Cerebellar cortex (tissue), 1 donor: Measurements from ENCODE around the gene ZSCAN10.

Source experiments
- DNase-seq: peaks from one replicate; pipeline ENCODE4 v3.0.0-alpha.2; 2015; ENCODE audit warnings: low spot score

The ZSCAN10 gene

GRCh38 chr16:3134338-3135125 lies 35.4 kb upstream of the ZSCAN10 start, which contains the start of gene ZNF213:
TSS of gene ZNF213 (plus strand) at chr16:3135029. CDS start at chr16:3137281, 2,252 bp downstream.
- peak; percentile 99 for DNase-seq

GRCh38 chr16:3133844-3134243 lies 34.8 kb upstream of the ZSCAN10 start:
- no peak for DNase-seq

DNA sequence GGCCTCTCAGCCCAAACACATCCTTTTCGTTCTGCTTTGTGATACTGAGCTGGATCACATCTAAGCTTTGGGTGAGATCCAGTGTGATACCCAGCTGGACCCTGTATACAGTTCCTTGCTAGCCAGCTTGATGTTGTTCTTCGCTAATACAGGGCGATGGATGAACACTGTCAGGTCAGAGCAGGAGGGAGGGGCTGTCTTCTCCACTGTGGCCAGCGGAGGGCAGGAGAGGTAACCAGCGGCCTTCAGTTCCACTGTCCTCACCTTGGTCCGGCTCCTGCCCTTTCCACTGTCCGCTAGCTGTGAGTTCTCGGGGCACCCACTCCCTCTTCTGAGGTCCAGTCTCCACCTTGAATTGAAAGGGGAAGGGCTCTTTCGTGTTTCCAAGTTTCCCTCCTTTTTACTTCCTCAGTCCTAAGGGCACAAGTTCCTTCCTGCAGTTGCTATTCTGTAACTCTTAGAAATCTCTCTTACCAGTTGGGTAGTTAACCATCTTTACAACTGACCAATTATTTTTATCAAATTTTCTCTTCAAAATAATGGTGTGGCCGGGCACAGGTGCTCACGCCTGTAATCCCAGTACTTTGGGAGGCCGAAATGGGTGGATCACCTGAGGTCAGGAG lies 32.8 kb upstream of the ZSCAN10 start:
- peak; percentile 52 for DNase-seq

GRCh38 chr16:3129137-3130131 lies 30.3 kb upstream of the ZSCAN10 start:
- DNase-seq, result peak; percentile 96

DNA sequence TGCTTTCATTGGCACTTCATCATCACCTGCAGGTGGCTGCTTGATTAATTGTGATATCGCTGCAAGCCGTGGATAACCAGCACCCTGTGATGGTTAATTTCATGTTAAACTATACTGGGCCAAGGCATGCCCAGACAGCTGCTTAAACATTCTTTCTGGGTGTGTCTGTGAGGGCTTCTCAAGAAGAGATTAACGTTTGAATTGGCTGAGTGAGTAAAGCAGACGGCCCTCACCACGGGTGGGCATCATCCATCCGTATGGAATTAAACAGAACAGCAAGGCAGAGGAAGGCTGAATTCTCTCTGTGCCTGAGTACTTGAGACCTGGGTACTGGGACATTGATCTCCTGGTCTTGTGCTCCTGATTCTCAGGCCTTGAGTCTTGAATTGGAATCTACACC lies 28.7 kb upstream of the ZSCAN10 start:
- peak; percentile 81 for DNase-seq

DNA sequence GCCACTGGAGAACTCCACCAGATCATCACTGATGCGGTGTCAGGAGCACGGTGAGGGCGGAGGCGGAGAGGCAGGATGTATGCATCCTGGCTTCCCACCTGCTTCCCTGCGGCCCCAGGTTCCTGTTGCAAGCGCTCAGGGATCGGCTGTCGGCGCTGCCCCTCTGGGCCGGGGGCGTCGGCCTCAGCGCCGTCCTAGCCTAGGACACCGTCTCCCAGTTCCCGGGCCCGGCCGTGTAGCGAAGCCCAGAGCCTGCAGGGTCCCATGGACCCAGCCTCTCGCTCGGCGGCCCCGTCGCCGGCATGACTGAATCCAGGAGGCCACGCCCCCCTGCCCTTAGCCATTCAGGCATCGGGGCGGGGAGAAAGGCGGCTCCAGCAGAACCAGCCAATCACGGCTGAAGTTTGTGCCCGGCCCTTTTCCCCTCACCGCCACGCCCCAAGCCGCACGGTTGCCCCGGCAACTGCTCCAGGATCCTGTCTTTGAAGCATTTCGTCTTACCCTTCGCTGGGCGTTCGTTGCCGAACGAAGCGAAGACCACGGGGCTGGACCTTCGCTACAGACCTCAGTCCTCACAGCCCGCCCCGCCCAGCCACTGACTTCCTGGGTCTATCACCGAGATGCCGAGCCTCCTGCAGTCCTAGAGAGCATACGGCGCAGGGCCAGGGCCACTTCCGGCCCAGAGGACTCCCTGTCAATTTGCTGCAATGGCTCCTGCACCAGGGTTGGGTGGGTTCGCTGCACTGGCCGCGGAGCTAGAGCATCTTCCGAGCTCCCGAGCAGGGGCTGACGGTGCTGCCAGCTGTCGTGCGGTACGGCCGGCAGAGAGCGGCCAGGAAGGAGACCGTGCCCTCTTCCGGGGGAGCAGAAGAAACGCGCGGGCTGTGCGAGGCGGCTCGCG lies 25.1 kb upstream of the ZSCAN10 start:
- DNase-seq, result peak; percentile 98

- DNase-seq, result no peak
Observed at GRCh38 chr16:3122926-3123570, 24.0 kb upstream of the ZSCAN10 start.

DNA sequence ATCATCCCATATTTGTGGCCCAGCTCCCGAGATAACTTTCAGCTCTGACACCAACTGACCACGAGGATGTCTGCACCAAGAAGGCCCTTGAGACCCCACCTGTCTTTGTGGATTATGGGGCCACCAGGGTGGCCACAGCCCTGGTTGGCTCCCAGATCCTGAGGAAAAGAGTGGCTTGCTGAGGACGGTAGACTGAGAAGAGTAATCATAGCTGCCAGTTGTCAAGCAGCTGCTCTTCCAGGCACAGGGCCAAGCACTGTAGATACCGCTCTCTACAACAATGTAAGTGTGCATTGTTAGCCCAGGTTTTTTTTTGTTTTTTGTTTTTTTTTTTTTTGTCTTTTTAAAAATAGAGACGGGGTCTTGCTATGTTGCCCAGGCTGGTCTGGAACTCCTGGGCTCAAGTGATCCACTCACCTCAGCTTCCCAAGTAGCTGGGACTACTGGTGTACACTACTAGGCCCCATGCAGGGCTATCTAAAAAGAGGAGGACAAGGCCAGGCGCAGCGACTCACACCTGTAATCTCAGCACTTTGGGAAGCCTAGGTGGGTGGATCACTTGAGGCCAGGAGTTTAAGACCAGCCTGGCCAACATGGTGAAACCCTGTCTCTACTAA lies 22.9 kb upstream of the ZSCAN10 start:
- DNase-seq, result no peak

DNA sequence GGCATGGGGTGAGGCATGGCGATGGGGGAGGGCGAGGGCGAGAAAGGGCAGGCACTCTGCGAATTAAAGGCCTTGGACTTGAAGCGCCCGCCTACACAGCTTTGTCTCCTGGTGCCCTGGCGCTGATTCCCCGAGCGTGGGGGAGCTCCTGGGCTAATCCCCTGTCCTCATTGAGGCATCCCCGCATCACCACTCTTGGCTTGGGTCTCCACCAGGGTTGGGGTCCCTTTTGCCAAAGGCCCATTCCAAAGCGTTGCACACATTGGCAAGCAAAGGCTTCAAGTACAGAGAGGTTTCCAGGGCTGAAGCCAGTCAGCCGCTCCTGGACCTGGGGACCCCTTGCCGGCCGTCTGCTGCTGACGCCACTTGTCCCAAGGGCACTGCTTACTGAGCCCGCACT lies 21.3 kb upstream of the ZSCAN10 start:
- DNase-seq, result no peak

DNA sequence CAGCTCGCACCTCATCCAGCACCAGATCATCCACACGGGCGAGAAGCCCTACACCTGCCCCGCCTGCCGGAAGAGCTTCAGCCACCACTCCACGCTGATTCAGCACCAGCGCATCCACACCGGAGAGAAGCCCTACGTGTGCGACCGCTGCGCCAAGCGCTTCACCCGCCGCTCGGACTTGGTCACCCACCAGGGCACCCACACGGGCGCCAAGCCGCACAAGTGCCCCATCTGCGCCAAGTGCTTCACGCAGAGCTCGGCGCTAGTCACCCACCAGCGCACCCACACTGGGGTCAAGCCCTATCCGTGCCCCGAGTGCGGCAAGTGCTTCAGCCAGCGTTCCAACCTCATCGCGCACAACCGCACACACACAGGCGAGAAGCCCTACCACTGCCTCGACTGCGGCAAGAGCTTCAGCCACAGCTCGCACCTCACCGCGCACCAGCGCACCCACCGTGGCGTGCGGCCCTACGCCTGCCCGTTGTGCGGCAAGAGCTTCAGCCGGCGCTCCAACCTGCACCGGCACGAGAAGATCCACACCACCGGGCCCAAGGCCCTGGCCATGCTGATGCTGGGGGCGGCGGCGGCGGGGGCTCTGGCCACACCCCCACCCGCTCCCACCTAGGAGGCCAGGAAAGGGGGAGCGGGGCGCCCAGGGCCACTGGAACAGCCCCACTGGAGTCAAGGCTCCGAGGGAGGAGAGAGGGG lies 20.8 kb upstream of the ZSCAN10 start:
- DNase-seq, result no peak

GRCh38 chr16:3119286-3119685 lies 20.2 kb upstream of the ZSCAN10 start:
- DNase-seq, result no peak

DNA sequence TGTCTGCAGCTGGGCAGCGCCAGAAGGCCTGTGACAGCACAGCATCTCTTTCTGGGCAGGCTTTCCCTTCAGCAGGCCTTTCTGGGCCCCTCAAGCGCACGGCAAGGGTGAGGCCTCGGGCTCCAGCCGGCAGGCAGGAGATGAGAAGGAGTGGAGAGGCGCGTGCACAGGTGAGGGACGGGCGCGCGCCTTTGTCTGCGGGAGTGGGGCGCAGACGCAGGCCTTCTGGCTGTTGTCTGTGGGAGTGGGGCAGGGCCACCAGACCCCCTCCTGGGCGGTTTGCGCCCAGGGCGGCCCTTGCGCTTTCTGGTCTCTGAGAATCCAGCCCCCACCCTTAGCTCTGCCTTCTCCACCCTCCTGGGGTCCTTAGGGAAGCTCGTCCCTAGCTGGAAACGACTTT lies 19.8 kb upstream of the ZSCAN10 start:
- no peak for DNase-seq

DNA sequence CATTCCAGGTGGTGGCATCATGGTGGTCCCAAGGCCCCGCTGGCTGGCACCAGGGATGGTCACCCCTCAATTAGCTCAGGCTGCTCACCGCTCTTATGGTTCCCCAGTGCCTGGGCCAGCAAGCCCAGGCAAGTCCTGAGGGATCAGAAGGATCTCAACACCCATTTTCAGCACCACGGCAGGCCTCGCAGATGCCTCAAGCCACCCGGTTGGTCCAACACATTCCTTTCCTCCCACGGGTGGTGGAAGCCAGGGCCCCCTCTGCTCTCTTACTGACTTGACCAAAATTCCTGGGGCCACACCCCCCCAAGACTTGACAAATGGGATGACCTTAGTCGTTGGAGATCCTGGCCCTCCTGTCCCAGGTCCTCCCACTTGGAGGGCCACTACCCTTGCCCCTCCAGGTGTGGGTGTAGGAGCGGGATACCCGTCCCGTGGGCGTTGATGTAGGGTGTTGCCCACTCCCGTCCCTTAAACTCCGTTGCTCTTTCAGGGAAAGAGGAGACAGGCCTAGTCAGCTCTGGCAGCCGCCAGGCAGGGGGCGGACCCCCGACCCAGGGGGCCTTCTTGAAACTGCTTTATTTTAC lies 19.2 kb upstream of the ZSCAN10 start:
- no peak for DNase-seq

DNA sequence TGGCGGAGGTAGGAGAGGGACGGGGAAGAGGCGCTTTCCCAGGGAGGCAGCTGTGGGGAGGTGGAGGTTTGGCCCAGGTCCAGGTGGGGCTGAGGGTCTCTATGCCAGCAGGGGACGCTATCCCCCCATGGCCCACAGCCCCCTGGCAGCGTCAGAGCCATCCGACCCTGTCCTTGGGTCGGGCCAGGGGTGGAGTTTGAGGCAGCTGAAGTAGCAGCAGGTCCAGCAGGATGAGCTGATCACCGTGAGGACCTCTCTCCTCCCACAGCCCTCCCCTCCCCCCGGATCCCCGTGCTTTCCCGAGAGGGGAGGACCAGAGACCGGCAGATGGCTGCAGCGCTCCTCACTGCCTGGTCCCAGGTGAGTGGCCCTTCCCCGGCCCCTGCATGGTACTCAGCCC lies 16.5 kb upstream of the ZSCAN10 start:
- no peak for DNase-seq

GRCh38 chr16:3115003-3115402 lies 15.9 kb upstream of the ZSCAN10 start:
- DNase-seq, result no peak

DNA sequence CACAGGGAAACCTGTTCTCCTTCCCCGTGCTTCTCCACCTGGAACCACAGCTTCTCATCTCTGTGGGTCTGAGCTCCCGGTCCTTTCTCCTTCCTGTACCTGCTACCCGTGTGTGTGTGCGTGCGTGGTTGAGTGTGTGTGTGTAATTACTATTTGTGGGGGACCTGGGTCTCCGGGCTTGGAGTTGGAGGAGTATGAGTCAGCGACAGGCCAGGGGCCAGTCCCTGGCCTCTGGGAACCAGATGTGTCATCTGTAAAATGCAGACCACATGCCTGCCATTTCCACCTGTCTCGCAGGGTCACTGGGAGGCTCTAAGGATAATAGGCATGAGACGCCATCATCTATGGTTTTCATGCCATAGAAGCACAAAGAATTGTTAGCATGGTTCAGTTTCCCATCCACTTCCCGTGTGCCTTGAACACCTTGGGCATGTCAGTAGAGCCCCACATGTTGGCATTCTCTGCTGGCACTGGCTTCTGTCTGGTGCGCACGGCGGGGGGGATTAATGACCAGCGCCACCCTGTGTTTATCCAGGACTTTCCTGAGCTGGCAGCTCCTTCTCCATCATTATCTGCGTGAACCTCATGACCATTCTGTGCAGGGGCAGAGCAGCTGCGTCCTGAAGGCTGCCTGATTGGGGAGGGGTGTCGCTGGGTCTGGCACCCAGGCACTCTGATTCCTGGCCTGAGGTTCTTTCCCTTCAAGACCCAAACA lies 14.8 kb upstream of the ZSCAN10 start:
- DNase-seq, result no peak

DNA sequence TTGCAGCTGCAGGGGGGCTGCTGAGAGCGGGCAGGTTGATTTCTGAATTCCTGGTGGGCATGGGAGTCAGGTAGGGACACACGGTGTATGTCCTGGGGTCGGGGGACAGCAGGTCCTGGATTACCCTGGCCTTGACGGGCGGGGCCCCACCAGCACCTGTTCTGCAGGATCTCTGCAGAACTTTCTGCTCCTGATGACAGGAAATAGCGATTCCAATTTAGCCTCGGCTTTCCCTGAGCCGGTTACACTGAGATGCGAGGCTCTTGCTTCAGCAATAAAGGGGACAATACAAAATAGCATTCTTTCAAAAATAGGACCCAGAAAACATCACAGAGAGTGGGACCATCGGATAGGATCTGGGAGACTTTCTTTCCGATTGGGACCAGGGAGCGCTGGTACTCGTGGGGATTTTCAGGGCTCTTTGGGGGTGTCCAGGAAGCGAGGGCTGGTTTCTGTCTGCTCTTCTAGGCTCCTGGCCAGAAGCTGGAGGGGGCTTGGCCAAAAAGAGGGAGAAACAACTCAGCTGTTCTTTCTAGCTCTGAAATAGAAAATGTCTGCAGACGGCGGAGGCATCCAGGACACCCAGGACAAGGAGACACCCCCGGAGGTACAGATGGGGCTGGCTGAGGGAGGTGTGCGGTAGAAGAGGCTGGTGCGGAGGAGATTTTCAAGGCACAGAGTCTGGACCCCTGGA lies 13.9 kb upstream of the ZSCAN10 start:
- no peak for DNase-seq
